Cardiac fibroblast (primary cell): ENCODE measurements around the gene RPL22L1.
"Not testable (repeated sequence)": the region's sequence is repeated elsewhere in the genome, so short reads cannot be mapped to it uniquely, and the experiment has no call there.

Experiments used
- DNase-seq, 2 donors: peaks; one replicate each; pipeline versions ENCODE4 v3.0.0 to v3.0.0-alpha.2; 2010; ENCODE audit warnings: low read depth in 2 of 2
- H3K4me3 ChIP-seq, 2 donors: replicated peaks in 1 of 2; 1 replicate in 1 of 2; 2 replicates in 1 of 2; pipeline ENCODE4 v1.5.1; 2011; ENCODE audit warnings: low read depth in 2 of 2, low read length in 2 of 2, mild to moderate bottlenecking in 2 of 2, moderate library complexity in 1 of 2
- TF ChIP-seq, protein P1 (sequence below): IDR thresholded peaks from one replicate; pipeline ENCODE4 v1.5.1; 2011; ENCODE audit warnings: low read depth, mild to moderate bottlenecking, low read length, inconsistent platforms

Gene RPL22L1

GRCh38 chr3:170897978-170898377 is 28.0 kb upstream of the RPL22L1 start:
- H3K4me3 ChIP-seq = no peak overlapping the region
- DNase-seq = no peak
- TF ChIP-seq, protein P1, sequence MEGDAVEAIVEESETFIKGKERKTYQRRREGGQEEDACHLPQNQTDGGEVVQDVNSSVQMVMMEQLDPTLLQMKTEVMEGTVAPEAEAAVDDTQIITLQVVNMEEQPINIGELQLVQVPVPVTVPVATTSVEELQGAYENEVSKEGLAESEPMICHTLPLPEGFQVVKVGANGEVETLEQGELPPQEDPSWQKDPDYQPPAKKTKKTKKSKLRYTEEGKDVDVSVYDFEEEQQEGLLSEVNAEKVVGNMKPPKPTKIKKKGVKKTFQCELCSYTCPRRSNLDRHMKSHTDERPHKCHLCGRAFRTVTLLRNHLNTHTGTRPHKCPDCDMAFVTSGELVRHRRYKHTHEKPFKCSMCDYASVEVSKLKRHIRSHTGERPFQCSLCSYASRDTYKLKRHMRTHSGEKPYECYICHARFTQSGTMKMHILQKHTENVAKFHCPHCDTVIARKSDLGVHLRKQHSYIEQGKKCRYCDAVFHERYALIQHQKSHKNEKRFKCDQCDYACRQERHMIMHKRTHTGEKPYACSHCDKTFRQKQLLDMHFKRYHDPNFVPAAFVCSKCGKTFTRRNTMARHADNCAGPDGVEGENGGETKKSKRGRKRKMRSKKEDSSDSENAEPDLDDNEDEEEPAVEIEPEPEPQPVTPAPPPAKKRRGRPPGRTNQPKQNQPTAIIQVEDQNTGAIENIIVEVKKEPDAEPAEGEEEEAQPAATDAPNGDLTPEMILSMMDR = no peak

- not testable (repeated sequence) for H3K4me3 ChIP-seq, DNase-seq
These were observed 27.2 kb upstream of the RPL22L1 start for GRCh38 chr3:170897199-170897598.

DNA sequence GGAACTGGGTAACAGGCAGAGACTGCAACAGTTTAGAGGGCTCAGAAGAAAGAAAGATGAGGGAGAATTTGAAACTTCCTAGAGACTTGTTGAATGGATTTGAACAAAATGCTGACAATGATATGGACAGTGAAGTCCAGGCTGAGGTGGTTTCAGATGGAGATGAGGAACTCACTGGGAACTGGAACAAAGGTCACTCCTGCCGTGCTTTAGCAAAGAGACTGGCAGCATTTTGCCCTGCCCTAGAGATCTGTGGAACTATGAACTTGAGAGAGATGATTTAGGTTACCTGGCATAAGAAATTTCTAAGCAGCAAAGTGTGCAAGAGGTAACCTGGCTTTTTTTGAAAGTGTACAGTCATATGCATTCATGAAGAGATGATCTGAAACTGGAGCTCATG is 26.8 kb upstream of the RPL22L1 start:
- TF ChIP-seq, protein P1 = no peak
- no peak for DNase-seq
- H3K4me3 ChIP-seq = no peak overlapping the region

GRCh38 chr3:170896333-170896732 is 26.3 kb upstream of the RPL22L1 start:
- not testable (repeated sequence) for H3K4me3 ChIP-seq, DNase-seq

DNA sequence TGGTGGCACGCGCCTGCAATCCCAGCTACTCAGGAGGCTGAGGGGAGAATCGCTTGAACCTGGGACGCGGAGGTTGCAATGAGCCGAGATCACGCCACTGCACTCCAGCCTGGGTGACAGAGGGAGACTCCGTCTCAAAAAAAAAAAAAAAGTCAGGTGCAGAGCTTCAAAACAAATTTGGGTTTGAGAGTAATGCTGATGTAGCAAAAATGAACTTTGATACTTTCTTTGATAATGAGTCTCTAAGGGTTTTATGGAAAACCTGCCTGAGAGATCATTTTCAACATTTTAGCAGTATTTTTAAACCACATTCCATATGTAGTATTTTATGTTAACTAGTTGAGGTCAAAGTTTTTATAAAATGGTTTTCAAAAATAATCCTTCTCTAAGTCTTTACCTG is 23.9 kb upstream of the RPL22L1 start:
- no peak for DNase-seq
- no peak overlapping the region for H3K4me3 ChIP-seq
- TF ChIP-seq, protein P1 = no peak

GRCh38 chr3:170889630-170890029 is 19.6 kb upstream of the RPL22L1 start:
- H3K4me3 ChIP-seq = no peak overlapping the region
- TF ChIP-seq, protein P1 = no peak
- no peak for DNase-seq

DNA sequence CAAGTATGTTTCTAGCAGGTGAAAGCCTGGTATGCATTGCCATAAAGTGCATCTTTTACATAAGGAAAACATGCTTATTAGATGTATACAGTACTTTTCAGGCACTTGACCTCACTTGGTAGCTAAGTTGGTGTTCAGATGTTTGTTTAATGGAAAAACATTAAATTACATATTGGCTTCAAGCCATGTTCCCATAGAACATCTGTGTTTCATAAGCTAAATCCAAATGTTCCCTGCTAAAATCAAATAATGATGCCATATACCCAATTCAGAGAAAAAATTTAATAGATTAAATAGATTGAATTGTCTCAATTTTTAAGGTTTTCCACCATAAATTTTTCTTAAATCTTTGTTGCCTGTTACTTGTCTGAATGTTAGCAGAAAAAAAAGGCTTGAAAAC is 19.1 kb upstream of the RPL22L1 start:
- TF ChIP-seq, protein P1 = no peak
- H3K4me3 ChIP-seq = no peak overlapping the region
- DNase-seq = no peak

DNA sequence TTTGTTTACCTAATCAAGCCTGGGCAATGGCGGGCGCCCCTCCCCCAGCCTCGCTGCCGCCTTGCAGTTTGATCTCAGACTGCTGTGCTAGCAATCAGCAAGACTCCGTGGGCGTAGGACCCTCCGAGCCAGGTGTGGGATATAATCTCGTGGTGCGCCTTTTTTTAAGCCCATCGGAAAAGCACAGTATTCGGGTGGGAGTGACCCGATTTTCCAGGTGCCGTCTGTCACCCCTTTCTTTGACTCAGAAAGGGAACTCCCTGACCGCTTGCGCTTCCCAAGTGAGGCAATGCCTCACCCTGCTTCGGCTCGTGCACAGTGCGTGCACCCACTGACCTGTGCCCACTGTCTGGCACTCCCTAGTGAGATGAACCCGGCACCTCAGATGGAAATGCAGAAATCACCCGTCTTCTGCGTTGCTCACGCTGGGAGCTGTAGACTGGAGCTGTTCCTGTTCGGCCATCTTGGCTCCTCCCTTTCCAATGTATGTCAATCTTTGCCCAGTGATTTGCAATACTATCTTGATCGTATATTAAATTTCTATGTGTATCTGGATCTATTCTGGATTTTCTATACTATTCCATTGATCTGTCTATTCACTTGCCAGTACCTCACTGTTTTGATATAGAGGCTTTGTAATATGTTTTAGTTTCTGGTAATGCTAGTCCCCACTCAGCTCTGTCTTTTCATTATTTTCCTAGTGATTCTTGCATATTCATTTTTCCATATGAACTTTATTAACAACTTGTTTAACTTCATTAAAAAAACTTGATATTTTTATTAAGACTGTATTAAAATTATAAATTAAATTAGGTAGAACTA is 14.3 kb upstream of the RPL22L1 start:
- DNase-seq, H3K4me3 ChIP-seq: not testable (repeated sequence)

DNA sequence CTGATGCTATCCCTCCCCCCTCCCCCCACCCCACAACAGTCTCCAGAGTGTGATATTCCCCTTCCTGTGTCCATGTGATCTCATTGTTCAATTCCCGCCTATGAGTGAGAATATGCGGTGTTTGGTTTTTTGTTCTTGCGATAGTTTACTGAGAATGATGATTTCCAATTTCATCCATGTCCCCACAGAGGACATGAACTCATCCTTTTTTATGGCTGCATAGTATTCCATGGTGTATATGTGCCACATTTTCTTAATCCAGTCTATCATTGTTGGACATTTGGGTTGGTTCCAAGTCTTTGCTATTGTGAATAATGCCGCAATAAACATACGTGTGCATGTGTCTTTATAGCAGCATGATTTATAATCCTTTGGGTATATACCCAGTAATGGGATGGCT is 8.7 kb upstream of the RPL22L1 start:
- DNase-seq, H3K4me3 ChIP-seq: not testable (repeated sequence)

DNA sequence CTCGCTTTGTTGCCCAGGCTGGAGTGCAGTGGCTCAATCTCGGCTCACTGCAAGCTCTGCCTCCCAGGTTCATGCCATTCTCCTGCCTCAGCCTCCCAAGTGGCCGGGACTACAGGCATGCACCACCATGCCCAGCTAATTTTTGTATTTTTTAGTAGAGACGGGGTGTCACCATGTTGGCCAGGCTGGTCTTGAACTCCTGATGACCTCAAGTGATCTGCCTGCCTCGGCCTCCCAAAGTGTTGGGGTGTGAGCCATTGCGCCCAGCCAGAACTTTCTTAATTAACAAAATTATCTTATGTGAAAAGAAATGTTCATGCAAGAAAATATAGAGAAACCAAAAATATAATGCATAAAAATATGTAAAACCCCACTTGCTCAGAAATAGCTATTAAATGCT is 7.3 kb upstream of the RPL22L1 start:
- not testable (repeated sequence) for H3K4me3 ChIP-seq, DNase-seq
